ENCODE results near the gene CHCHD3.

Gene CHCHD3

DNA sequence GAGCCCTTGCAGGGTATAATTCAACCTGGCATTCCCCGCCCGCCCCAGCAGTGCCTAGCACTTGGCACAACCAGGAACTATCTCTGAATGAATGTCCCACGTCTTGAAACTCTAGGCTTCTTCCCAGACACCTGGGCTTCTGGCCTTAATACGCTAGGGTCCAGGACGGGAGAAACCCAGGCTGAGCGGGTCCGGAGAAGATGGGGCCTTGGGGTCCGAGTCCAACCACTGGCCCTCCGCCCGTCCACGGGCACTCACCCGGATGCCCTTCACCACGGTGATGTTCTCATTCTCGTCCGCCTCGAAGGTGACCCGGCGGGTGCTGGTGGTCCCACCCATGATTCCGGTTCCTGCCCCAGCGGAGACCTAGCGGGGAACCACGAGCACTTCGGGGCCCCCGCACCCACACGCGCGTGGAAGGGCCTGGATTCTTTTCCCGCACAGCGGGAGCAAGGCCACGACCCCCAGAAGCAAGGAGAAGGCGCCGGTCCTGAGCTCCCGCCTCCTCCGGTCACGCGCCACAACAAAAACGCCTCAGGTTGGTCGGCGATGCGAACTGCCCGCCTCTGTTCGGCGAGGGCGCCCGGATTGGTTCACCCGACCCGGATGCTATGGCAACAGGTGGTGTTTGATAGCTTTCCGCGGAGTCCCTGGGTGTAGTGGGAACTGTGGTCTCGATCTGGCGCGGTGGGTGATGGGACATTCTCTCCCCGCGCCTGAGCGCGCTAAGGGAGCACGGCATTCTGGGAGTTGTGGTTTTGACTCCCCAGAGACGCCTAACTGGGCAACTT lies at the start of gene CHCHD3:
TSS of gene CHCHD3 (minus strand) at position 492 of the 791 bp plus-strand sequence. CDS start at position 339, 153 bp downstream.
- DNase-seq (ENCODE audit: low read depth) = peak; percentile 92

DNA sequence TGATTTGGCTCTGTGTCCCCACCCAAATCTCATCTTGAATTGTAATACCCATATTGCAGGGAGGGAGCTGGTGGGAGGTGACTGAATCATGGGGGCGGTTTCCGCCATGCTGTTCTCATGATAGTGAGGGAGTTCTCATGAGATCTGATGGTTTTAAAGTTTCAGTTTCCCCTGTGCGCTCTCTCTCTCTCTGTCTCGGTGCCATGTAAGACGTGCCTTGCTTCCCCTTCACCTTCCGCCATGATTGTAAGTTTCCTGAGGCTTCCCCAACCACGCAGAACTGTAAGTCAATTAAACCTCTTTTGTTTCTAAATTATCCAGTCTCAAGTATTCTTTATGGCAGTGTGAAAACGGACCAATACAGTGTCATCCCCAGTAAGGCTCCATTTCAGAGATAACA lies 48.3 kb upstream of the CHCHD3 start:
- DNase-seq (ENCODE audit: low read depth) = no peak

DNA sequence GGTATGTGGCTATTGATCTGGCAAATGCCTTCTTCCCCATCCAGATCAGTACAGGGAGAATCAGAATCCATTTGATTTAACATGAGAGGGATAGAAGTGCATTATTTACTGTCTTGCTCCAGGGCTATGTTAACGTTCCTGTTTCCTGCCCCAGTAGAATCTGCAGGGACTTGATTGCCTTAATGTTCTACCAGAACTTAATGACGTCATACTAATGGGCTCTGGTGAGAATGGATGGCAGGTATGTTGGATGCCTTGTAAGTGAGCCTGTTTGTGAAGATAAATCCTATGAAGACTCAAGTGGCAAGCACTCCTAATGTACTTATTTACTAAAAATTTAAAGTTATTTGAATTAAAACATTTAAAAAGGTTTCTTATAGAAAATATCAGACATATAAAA lies 44.5 kb upstream of the CHCHD3 start:
- no peak for DNase-seq (ENCODE audit: low read depth)

DNA sequence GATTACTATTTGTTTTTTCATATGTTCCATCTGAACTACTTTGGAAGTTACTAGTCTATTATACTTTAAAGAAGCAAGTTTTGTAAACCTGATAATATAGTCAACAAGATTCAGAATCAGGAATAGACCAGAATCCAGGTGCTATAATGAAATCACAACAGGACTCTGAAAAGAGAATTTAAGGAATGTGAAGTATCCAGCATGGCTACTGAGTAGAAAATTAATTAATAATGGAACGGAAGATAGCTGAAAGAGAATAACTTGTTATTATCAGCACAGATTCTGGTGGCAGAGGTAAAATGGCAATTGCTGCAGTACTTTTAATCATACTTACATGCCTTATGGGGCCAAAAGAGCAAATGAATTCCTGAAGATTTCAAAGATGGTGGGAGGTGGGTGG lies 43.1 kb upstream of the CHCHD3 start:
- DNase-seq (ENCODE audit: low read depth) = no peak

DNA sequence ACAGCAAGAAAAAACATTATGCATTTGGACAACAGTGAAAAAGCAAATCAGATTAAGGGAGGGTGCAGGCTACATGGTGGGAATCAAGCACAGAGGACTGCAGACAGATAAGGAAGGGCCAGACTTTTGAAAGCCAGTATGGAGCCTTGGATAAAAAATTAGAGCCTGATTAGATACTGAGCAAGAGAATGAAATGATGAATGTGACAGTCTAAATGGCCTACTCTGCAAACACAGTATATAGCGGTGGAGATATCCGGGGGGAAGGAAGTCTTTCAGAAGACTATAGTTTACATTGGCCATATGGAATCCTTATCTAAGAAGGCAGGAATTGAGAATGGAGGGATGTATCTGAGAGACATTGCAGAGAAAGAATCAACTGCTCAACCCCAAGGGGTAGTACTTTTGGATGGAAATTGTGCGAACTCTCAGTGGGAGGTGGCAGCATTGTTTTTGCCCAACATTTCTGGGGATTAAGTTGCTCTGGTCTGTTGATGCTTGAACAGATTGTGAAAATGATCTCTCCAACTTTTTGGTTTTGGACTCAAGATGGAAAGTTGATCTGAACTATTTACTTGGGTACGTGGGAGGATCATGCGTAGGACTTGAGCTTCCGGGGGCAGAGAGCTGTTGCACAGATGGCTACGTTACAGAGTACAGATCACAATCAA lies 39.4 kb upstream of the CHCHD3 start:
- no peak for DNase-seq (ENCODE audit: low read depth)

DNA sequence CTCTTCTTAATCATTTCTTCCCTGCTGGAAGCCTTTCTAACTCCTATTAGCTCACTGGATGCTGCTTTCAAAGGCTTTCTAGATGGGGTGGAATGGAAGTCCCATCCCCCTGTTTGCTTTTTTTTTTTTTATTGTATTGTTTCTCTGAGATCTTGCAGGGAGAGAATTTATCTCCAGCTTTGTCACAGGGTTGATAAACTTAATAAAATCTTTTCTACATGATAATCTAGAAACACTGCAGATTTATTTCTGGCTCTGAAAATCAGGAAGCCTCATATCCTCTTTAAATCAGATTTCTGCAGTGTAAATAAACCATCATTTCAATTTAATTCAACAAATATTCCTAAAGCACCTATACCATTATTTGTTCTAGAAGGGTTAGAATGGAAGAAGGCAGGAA lies 37.2 kb upstream of the CHCHD3 start:
- DNase-seq (ENCODE audit: low read depth) = no peak

DNA sequence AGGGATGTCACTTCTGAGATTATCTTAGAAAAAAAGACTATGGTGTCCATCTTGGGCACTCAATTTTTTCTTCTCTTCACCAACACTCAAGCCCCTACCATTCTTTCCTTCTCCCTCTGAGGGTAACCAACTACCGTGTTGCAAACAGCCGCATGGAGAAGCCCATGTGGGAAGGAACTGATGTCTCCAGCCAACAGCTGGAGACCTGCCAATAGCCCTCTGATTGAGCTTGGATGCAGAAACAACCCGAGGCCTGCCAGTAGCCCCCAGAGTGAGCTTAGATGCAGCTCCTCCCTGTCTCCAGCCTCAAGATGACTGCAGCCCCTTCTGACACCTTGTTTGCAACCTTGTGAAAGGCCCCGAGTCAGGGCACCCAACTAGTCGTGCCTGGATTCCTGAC lies 36.4 kb upstream of the CHCHD3 start:
- DNase-seq (ENCODE audit: low read depth) = no peak

DNA sequence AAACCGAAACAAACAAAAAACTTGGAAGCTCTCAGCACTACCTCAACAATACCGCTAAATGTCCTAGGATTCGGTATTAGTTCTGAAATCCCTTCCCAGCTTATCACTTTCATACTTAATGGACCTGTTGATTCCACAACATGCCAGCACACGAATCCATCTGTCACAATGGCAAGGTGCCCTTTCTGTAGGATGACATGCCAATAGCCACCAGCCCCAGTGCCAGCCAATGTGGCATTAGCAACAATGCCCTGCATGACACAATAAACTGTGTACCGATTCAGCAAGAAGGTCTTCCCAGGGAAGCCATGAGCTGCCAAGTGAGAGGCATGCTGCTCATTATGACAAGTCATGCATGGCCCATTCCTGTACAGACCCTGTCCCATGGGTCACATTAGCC lies 35.6 kb upstream of the CHCHD3 start:
- no peak for DNase-seq (ENCODE audit: low read depth)

DNA sequence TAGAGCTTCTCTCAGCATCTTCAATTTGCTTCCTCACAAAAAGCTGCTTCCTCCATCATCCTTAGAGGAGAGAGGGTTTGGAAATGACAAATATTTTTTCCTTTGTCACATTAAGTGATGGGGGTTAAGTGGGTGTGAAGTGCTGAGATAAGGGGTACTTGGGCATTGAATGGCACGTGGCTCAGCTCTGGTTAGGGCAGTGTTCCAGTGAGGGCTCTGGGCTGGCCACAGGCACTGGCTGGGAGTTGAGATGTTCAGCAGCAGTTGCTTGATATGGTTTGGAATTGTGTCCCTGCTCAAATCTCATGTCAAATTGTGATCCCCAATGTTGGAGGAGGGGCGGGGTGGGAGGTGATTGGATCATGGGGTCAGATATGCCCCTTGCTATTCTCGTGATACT lies 33.7 kb upstream of the CHCHD3 start:
- no peak for DNase-seq (ENCODE audit: low read depth)

DNA sequence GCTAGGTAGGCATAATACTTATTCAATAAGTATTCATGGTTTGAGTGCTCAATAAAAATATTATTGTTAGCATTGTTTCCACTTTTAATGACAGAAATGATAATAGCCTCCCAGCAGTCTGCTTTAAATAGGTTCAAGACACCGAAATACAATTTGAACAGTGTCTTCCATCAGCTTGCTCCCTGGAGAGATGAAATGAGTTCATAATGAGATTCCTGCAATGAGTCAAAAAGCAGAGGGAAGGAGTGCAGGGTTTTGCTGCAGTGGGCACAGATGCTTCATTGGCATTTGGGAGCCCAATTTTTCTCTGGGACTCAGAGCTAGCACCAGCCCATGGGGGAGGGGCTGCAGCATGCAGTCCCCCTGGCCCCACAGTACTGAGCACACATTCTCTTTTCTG lies 32.6 kb upstream of the CHCHD3 start:
- DNase-seq (ENCODE audit: low read depth) = no peak

DNA sequence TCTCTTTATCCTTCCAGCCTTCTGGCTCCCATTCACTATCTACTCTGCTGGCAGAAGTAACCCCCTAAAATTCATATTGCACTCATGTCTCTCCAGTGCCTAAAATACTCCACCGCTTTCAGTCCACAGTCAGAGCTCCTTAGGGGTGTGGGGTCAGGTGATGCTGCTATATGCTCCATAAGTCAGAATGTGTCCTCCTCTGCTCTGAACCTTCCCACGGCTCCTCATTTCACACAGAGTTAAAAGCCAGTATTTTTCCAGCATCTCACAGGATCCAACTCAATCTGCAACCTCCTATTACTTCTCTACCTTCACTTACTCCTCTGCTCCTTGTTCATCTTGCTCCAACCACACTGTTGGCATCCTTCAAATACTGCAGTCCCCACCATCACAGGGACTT lies 31.1 kb upstream of the CHCHD3 start:
- DNase-seq (ENCODE audit: low read depth) = no peak

DNA sequence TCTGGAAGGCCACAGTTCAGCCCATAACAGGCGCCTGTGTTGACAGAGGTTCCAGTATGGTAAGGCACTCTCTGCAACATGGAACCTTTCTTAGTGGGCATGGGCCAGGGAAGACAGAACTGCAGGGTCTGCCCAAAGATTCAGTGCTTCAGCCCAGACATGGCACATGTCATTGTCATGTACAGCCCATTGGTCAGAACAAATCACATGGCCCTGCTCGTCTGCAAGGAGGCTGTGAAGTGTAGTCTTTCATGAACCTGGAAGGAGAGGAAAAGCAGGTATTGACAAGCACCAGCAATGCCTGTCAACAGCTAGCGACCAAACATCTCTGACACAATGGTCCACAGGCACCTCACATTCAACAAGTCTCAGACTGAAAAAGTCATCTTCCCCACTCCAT lies 30.4 kb upstream of the CHCHD3 start:
- DNase-seq (ENCODE audit: low read depth) = no peak

DNA sequence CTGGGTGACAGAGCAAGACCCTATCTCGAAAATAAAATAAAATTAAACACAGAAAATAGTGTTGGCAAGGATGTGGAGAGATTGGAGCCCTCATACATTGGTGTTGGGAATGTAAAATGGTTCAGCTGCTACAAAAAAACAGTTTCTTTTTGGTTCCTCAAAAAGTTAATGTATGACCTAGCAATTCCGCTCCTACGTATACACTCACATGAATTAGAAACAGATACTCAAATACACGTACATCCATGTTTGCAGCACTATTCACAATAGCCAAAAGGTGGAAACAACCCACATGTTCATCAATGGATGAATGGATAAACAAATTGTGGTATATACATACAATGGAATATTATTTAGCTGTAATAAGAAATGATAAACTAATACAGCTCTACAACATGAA lies 28.4 kb upstream of the CHCHD3 start:
- no peak for DNase-seq (ENCODE audit: low read depth)

DNA sequence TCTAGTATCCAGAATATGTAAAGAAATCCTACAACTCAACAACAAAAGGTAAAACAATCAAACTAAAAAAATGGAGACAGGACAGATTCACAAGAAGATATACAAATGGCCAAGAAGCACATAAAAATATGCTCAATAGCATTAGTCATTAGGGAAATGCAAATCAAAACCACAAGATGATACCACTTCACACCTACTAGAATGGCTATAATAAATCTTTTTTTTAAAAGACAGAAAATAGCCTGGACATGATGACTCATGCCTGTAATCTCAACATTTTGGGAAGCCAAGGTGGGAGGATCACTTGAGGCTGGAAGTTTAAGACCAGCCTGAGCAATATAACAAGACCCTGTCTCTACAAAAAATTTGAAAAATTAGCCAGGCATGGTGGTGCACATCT lies 27.9 kb upstream of the CHCHD3 start:
- DNase-seq (ENCODE audit: low read depth) = no peak

DNA sequence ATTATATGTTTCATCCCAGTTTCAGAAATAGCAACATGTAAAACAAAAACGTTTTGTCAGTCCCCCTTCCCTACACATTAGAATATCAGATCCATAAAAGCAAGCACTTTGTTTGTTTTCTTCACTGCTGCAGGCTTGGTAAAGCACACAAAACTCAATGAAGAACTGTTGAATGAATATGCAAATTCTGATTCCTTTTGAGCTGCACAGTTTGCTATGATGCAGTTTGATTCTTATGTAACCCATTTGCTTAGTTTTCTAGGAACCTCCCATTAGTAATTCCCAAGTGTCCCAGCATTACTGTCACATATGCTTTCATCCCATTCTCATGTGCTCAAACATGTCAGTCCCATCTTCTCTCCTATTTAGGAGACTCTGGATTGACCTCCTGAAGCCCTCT lies 26.1 kb upstream of the CHCHD3 start:
- DNase-seq (ENCODE audit: low read depth) = no peak

DNA sequence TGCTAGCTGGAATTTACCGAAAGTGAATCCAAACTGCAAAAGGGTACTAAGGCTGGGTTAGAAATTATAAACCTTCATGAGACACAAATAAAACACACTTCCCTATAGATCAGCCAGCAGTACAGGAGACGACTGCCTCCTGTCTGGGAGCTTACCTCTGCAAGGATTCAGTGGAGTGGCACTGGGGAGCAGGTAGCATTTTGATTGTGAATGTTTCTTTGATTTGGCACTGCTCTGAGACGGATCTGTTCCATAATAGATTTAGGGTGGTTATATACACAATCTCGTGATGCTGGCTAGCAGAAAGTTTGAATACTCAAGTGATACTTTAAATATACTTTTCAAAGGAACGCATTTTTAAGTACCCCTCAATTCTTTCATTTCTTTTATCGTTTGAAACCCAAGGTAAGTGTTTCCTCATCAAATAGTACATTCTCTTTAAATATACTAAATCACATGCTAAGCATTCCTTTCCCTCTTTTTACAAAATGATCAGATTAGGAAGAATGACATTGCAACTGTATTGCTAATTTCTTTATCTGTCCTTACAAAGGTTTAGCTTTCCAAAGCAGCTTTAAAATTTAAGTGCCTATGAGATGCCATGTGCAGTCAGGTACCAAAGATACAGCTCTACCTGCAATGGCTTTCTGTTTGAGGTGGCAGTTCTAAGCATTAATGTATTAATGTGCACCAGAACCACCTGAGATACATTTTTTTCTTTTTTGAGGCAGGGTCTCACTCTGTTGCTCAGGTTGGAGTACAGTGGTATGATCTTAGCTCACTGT lies 20.6 kb upstream of the CHCHD3 start:
- no peak for DNase-seq (ENCODE audit: low read depth)

DNA sequence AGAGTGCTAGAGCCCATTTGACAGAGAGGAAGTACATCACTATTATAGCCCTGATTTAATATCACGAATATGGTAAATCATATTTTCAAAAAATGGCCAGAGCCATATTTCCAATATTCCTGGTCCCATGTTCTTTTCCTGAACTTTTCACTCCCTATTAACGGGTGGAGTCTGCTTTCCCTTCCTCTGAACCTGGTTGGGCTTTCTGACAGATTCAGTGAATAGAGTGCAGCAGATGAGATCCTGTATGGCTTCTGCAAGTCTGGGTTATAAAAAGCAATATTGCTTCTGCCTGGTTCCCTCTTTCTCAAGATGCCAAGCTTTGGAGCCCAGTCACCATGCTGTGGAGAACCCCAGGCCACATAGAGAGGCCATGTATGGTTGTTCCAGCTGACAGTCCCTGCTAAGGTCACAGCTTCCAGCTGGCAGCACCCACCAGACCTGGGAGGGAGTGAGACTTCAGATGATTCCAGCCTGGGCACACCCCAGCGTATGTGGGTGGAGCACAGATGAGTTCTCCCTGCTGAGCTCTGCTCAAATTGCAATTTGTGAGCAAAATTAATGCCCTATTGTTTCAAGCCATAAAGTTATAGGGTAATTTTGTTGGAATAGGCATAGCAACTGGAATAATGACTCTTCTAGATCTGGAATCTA lies 17.9 kb upstream of the CHCHD3 start:
- no peak for DNase-seq (ENCODE audit: low read depth)

DNA sequence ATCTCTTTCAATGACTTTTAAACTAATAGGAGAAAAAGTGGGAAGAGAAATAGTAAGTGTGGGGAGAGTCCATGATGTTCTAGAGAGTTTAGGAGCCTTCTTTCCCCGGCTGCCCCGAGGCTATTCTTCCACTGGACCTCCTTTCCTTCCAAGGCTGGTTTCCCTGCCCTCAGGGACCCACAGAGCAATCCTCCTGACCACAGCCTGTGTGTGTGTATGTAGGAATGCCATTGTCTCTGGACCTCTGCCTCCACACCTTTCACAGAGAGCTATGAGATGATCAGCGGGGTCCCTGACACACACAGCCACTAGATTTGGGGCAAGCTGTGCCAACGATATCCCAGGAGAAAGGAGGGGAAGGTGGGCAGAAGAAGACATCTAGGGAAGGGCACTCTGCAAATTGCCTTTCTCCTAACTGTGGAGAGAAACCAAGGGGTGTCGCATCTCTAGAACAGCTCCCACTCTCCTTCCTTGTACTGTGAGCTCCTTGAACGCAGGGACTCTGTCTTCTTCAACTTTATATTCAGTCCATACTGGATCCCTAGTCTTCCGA lies 13.3 kb upstream of the CHCHD3 start:
- no peak for DNase-seq (ENCODE audit: low read depth)

DNA sequence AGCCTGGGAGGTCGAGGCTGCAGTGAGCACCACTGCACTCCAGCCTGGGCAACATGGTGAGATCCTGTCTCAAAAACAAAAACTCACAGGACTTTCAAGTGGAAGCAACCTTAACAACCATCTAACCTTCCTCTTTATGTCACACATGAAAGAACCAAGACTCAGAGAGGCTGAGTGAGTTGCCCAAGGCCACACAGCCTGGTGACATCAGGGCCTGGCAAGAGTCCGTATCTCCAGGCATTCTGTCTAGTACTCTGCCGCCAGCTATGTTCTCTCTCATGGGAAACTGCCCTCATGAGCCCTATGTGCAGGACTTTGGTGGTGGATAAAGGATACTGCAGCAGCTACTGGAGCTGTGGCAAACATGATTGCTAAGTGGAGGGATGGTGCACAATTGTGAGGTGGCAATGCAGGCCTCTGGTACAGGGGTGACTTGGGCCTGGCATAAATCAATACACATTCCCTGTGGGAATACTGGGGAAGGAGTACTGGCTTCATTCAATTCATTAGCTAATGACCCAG lies 10.1 kb upstream of the CHCHD3 start:
- no peak for DNase-seq (ENCODE audit: low read depth)

DNA sequence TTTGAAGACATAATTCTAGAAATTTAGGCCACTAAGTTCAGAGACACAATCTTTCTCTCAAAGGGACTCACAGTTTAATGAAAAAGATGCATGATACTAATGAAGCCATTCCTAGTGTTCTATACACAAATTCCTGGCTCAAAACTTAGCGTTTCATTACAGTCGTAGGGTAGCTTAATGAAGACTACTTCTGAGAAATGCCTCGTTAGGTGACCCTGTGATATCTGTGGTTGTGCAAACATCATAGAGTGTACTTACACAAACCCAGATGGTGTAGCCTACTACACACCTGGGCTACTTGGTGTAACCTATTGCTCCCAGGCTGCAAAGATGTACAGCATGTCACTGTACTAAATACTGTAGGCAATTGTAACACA lies 488 bp upstream of the CHCHD3 start:
- DNase-seq (ENCODE audit: low read depth) = no peak

DNA sequence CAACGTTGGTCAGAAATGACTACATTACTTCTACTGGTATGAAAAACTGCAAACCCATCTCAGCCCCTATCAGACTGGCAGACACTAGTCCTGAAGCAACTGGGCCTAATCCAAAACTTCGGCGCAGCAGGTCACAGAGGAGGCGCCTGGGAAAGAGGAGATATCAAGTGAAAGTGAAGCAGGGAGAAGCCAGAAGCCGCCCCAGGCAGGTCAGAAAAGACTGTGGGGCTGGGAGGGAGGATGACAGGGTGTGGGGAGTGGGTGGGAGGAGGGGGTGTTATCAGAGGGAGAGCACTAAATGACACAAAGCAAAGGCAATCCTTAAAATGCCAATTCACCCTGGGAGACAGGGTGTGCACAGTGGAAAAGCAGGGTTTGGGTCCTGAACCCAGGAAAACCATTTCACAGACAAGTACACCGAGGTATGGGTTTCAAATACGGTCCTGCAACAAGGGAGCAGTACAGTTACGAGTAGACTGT lies 731 bp downstream of the CHCHD3 start:
- no peak for DNase-seq (ENCODE audit: low read depth)

DNA sequence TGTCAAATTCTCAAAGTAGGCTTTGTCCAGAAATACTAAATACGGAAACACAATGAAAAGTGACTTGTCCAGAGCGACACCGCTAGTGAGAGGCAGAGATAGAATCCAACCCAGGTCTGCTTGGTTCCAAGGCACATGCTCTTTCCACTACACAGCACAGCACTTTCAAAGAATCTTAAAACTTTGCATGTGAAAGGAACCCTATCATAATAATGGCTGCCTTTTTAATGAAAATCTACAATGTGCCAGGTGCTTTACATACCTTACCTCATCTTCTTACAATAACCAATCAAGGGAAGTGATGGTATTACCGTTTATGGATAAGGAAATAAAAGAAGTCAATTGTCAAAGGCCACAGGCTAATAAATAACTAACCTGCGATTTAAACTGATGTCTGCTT lies 2.6 kb downstream of the CHCHD3 start:
- no peak for DNase-seq (ENCODE audit: low read depth)

Data from activated T-helper 9 cell treated with anti-CD3 and anti-CD28 coated beads, Interleukin-2, amount 50 U/mL, for 16 hours (primary cell).